ENCODE data around the gene CPEB2. TPM values are rescaled to one million over a fixed set of nuclear protein-coding genes. Genes with fewer than 3 reads are reported as not detected.

Gene CPEB2
- total and polyA plus RNA-seq, 2 of the 8 experiments (the other 6 are each of a cell fraction or from before 2014, with no cell fraction given): 0.39 to 1.9 TPM

- 71% methylated on average over 3 of the region's 3 CpGs; no CpG with 5 or more reads in 1 of the 2 experiments for WGBS, 2 experiments (ENCODE audit: extremely low coverage in 1 of 2, insufficient coverage in 1 of 2, insufficient read length in 1 of 2, insufficient replicate concordance in 2 of 2, low coverage in 1 of 2, low lambda C conversion rate in 2 of 2, missing lambda C conversion rate in 1 of 2)
- no peak overlapping the region for H2BK12ac ChIP-seq (ENCODE audit: low read depth, low read length)
- no peak for FAIRE-seq
Observed at GRCh38 chr4:14958436-14958835, 43.8 kb upstream of the CPEB2 start.

More at GRCh38 chr4:14958436-14958835, 43.8 kb upstream of the CPEB2 start:
- Histone ChIP-seq H3K4me3 (ENCODE audit: extremely low read depth in 1 of 4, insufficient read depth in 2 of 4, low read depth in 3 of 4, low read length in 4 of 4) (no peak overlapping the region), H3K27ac (ENCODE audit: low read depth, low read length) (no peak overlapping the region), H3K4me1 (replicated peaks in 1 of 4; ENCODE audit: control insufficient read depth in 3 of 4, insufficient read depth in 4 of 4, low read length in 3 of 4) (no peaks in the 10 kb centered on the region), H4K8ac (ENCODE audit: extremely low read depth, insufficient read depth, low read length) (no peak overlapping the region), H2BK20ac (ENCODE audit: low read length) (no peak overlapping the region), H2AFZ (ENCODE audit: low read length) (no peak overlapping the region), H3K9me3 (ENCODE audit: insufficient read depth in 2 of 2, low read depth in 1 of 2, low read length in 1 of 2) (no peaks in the 10 kb centered on the region), H3K56ac (replicated peaks; ENCODE audit: insufficient read length, low read depth, low read length) (no peak overlapping the region), H3K18ac (ENCODE audit: extremely low read depth, low read length) (no peak overlapping the region), H3K79me1 (ENCODE audit: low read depth, low read length) (no peaks in the 10 kb centered on the region), H2BK15ac (ENCODE audit: low read length) (no peak overlapping the region), H2BK120ac (replicated peaks; ENCODE audit: low read depth, low read length) (no peak overlapping the region), H3K4me2 (ENCODE audit: insufficient read depth in 1 of 2, low read depth in 2 of 2, low read length in 2 of 2) (no peak overlapping the region), H4K5ac (ENCODE audit: insufficient read length, low read depth, low read length) (no peak overlapping the region), H3K4ac (replicated peaks; ENCODE audit: insufficient read length, low read depth, low read length) (no peak overlapping the region), H3K14ac (ENCODE audit: insufficient read length) (no peak overlapping the region), H3K27me3 (replicated peaks in 1 of 4; ENCODE audit: control insufficient read depth in 3 of 4, extremely low read depth in 1 of 4, insufficient read depth in 3 of 4, low read length in 3 of 4) (no peaks in the 10 kb centered on the region), H3K9ac (replicated peaks in 1 of 4; ENCODE audit: extremely low read depth in 1 of 4, low read depth in 3 of 4, low read length in 3 of 4) (no peak overlapping the region), H3K79me2 (ENCODE audit: control insufficient read depth in 1 of 2, insufficient read depth in 2 of 2, low read length in 2 of 2) (no peaks in the 10 kb centered on the region), H3K23me2 (ENCODE audit: low read depth, low read length) (no peaks in the 10 kb centered on the region), H3K23ac (ENCODE audit: insufficient read length) (no peak overlapping the region), H2AK5ac (ENCODE audit: low read depth, low read length) (no peak overlapping the region), H3K36me3 (ENCODE audit: control insufficient read depth in 2 of 4, insufficient read depth in 4 of 4, low read length in 3 of 4) (no peaks in the 10 kb centered on the region), H4K20me1 (replicated peaks in 1 of 2; ENCODE audit: control insufficient read depth in 1 of 2, insufficient read depth in 2 of 2, low read length in 2 of 2) (no peaks in the 10 kb centered on the region), H2BK5ac (ENCODE audit: low read depth, low read length) (no peak overlapping the region), H4K91ac (replicated peaks; ENCODE audit: insufficient read length, low read length) (no peak overlapping the region)
- POLR2A ChIA-PET (ENCODE audit: partially characterized antibody): no interaction called here
- CTCF ChIA-PET (ENCODE audit: partially characterized antibody): no interaction called here
- no peak for TF ChIP-seq SP1 (IDR thresholded peaks at IDR 0.05; ENCODE audit: low read depth, low read length)
- TF ChIP-seq SIX5 (IDR thresholded peaks at IDR 0.05; ENCODE audit: low read depth, low read length): no peak
- DNase-seq (ENCODE audit: low read depth in 1 of 2, low spot score in 2 of 2): no peak

All from H1 (cell line).